NCI-H2029 (cell line): ENCODE data around the gene MCRS1.

ENCODE experiments used
- DNase-seq: peaks from one replicate; lab custom pipeline; 2025; lab: John Stamatoyannopoulos, UW

MCRS1 gene

DNA sequence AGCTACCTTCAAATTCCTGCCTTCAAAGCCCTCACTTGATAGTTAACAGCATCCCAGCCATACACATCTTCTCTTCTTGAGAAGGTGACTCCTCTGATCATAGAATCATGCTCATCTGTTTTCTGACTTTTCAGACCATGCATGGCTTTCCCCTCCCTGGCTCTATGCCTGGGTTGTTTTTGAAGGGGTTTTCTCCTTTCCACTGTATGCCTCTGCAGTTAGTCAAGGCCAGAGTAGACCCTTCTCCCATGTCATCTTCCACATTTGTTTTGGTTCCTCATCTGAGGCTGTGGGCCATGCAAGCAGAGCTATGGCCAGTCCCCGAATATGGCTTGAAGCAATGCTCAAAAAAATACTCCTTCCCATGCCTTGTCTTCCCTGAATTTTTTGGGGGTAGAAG is 14.3 kb upstream of the MCRS1 start:
- DNase-seq, result no peak

DNA sequence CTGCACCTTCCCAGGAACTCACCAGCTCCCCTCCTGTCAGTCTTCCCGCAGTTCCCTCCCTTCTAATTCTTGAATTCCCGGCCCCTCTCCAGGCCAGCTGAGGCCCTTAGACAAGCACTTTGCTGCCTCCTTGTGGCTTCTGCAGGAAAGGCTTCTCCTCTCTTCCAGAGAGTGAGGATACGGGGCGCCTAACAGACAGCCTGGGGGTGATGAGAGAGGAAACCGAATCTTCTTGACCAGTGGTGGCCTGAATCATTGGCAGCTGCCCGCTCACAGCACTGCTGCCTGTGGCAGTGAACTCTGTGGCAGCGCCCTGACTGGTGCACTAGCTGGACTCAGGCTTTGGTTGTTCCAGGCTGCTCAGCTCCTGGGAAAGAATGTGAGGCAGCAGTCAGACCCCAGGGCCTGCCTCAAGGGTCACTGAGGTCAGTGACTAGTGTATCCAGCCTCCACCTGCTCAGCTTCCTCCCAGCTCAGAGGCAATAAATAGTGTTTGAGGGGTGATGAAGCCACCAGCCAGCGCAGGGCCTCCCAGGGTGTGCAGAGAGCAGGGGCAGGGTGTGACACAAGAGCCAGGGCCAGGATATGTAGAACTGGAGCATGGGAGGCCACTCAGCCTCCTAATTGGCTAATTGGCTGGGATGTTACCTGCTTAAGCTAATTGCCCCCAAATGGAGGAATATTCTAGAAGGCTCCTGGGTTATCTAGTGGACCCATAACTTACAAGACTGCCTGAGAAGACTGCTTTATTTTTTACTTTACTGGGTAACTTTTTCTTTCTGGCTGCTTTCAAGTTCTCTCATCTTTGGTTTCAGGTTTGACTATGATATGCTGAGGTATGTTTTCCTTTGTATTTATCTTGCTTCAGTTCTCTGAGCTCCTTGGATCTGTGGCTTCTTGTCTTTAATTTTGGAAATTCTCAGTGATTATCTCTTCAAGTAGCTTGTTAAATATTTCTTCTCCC is 12.9 kb upstream of the MCRS1 start:
- DNase-seq, result peak; percentile 31

DNA sequence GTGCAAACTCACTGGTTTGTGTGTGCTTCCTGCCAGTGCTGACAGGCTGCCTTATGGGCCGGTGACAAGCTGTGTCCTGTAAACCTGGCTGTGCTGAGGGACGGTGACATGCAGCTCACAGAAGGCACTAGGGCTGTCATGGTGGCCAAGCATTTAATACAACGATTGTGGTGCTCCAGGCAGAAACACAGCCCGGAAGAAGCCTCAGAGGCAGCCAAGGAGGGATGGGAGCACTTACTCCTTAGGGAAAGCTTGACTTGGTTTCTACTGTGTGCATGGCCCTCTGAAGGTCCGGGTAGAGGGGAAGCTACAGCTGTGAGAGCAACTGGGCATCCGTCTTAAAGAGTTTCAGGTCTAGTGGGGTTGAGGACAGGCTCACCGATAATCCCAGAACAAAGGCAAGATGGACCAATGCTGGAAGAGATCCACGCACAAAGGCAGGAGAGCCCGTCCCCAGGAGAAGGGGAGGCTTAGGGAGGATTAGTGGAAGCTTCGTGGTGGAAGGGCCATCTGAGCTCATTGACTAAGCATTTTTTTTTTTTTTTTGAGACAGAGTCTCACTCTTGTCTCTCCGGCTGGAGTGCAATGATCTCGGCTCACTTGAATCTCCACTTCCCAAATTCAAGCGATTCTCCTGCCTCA is 10.7 kb upstream of the MCRS1 start:
- DNase-seq, result no peak

DNA sequence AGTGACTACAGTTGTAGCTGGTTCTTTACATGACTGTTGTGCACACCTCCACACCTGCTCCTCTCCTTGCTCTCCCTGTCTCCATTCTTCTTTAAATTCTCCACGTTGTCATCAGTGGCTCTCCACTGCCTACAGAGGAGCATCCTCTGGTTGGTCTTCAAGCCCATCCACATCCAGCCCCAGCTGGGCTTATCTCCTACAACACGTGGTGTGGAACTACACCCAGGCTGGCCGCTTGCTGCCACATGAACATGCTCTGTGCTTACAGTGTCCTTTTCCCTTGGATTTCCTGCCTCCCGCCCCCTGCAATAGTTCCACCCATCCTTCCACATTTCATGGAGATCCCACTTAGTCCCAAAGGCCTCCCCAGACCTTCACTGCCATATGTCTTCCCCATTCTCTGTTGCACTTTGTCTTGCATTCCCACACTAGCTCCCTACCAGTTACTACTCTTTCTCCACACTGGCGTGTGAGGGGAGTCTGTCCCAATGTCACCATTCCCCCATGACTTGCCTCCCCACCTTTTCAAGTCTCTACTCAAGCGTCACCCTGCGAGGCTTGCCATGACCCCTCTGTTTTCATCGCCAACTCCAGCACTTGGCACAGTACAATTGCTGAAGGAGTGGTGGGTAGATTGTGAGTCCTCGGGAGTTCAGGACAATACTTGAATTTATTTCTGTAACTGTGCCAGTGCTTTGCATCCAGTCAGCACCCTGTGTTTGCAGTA is 9.8 kb upstream of the MCRS1 start:
- no peak for DNase-seq

DNA sequence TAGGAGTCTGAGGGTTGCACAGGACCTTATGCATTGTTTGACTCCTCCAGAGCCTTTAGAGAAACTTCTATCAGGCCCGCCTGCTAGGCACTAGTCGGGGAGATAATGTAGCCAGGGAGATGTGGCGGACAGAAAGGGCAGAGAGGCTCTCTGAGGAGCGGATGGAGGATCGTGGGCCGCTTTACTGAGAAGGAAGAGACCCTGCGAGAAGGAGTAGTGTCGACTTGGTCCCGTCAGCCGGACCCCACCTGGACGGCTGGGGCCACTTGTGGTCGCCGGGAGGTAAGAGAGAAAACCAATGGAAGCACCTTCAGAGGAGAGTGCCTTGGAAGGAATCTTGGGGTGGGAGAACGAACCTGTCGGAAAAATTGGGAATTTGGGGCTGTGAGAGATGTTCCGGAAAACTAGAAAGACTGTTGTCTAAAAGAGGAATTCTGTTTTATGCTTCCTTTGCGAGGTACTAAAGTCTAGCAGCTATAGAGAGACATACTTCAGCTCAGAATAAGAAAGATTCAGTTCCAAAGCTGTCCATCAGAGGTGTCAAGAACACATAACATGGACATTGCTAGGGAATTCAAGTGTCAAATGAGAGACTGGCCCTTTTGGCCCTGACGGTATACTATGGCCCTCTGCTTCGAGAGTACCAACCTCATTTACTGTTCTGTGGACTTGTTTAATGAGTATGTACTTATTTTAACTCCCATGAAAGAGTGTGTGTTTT is 660 bp upstream of the MCRS1 start:
- DNase-seq, result no peak

DNA sequence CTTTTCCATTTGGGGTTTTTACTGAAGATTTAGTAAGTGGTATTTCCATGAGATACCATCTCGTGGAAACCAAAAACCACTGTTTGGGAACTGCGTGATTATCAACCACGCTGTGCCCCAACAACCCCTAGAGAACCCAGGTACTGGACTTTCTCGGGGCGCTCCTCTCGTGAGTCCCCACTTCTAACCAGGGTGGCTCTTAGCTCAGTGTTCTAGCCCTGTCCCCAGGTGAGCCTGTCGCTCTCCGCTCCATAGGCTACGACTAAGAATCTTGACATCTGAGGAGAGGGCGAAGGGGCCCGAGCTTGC is 686 bp downstream of the MCRS1 start:
- no peak for DNase-seq

DNA sequence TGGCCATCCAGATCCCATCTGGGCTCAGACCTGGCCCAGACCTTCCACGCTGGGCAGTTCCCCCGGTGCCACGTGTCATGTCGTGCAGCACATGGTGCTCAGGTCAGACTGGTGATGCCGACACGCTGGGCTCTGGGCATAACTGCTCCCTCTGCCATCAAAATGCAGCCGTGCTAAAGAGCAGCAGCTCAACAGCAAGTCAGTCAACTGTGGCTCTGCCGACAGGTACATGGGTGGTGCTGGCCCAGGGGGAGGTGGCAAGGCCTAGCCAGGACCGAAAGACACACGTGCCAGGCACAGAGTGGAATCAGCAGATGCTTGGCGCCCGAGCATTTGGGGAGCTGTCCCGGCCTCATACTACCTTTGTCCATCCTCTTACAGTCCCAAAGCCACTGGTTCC is 1.6 kb downstream of the MCRS1 start:
- no peak for DNase-seq

DNA sequence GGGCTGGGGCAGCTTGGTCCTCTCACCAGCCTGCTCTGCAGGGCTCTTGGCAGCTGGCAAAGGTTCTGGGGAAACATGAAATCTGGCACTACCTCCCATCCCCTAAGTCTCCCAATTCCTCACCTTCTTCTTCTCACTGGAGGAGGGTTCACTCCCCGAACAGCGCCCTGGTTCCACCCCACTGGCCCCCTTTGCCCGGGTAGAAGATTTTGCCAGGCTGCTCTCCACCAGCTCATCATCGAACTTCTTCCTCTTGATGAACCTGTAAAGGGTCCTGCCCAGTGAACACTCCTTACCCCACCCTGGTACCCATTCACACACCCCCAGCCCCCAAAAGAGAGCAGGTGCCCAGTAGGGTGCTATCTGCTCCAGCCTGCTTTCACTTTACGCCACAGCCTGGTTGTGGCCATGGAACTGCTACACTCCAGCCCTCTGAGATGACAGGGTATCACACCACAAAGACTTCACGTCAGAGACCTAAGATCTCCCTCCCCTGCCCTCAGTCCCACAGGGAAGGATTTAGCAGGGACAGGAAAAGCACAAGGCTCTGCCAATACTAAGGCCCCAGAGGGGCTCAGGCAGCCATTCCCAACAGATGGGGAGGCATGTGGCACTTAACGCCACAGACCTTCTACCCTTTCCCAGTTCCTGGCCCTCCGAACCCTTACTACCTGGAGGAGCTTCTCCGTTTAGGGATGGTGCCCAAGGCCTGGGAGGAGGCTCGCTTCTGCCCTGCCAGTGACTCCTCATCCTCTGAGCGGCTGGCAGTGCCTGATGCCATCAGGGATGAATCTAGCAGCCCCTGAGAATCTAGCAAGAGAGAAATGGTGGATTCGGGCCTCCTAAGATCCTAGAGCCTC is 2.3 kb downstream of the MCRS1 start:
- DNase-seq, result no peak

DNA sequence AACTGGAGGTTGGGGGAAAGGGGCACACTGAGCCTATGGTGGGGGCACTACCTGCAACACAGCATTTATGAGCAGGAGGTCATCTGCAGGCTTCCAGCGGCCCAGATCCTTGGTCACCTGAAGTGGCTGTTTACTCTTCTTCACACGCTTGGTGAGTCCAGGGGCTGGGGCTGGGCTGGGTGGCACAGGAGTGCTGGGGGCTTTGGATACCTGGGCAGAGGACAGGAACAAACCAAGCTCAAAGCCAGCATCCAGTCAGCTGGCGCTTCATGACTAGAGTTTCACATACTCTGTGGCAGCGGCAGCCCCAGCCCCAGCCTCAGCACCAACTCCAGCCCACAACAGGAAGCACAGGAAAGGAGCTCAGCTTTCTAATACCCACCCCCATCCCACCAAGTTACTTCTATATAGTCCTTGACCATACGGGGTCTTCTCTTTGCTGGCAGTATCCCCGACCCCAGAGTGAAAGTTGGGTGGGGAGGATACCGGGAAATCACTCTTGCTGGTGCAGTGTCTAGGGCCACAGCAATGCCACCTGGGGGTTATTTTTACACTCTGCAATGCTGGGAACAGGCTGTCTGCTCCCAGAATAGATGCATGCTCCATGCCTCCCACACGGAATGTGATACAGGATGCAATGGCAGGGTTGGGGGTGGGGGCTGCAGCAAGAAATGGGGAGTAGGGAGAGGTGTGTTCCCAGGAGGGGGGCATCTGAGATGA is 3.1 kb downstream of the MCRS1 start:
- DNase-seq, result no peak

DNA sequence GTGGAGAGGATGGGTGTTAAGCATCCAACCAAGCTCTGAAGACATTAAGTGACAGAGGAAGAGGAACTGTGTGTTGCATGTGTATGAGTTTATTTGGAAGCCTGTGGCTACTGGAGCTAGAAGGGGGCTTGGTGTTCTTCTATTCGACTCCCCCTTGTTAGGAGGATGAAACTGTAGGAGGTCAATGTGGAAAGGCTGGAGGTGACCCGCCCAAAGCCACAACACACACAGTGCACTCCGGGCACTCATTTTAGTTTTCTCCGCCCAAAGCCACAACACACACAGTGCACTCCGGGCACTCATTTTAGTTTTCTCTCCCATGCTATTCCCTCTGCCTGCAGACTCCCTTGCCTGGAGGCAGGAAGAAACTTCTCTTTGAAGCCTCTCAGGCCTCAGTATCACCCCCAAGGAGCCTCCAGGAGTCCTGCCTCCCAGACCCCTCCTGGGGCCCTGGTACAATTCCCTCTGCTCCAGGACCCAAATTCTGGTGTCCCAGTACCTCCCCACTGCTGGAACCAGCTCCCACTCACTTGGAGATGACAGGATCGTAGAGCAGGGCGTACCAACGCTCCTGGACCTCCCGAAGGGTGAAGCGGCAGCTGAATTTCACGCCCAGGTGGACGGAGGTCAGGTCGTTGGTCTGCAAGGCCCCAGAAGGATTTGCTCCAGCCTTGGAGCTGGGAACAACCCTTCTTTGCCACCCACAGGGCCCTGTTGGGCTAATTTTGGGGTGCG is 3.8 kb downstream of the MCRS1 start:
- no peak for DNase-seq

DNA sequence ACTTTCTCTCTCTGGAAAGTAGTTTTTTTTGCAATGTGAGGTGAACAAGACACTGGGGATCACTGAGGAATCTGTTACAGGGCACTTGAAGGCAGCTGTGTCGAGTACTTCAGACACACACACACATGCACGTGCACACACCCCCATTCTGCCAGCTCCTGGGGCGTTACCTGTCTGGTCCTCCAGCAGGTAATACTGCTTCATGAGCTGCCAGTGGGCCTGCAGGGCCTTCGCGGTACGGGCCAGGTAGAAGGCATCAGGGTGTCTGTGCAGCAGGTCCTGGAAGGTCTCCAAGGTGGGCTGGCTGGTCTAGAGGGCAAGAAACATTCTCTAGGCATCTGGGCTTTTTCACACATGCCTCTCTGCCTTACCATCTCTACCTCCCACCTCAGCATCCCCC is 5.1 kb downstream of the MCRS1 start:
- DNase-seq, result no peak

DNA sequence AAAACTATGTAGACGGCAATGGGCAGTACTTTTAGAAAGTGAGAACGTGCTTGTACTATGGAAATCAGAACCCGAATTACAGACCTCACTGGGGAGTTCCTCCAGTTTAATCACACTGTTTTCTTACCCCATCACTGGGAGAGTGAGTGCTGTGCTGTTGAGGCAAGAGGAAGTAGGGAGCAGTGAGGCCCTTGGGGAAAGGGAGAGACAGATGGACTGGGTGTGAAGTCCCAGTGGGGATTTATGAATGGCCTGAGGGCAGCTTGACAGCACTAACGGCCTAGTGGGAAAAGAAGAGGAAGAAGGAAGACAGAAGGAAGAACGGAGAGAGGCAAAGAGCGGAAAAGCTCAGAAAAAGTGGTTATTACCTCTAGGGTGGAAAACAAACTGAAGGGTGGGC is 5.7 kb downstream of the MCRS1 start:
- no peak for DNase-seq

DNA sequence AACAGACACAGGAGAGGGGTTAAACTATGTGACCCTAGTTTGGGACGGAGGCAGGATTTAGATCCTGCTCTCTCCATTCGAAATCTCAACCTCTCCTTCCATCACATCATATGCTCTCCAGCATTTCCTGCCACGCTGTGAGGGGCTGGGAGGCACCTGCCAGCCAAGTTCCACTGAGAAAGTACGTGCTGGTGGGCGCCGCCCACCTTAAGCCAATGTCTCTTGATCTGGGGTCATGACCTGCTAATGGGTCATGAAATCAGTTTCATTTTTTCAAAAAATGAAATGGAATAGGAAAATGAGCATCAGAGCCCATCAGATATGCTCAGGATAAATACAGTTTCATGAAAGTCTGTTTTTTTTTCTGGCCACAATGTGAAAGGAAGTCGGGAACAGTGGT is 7.2 kb downstream of the MCRS1 start:
- no peak for DNase-seq

DNA sequence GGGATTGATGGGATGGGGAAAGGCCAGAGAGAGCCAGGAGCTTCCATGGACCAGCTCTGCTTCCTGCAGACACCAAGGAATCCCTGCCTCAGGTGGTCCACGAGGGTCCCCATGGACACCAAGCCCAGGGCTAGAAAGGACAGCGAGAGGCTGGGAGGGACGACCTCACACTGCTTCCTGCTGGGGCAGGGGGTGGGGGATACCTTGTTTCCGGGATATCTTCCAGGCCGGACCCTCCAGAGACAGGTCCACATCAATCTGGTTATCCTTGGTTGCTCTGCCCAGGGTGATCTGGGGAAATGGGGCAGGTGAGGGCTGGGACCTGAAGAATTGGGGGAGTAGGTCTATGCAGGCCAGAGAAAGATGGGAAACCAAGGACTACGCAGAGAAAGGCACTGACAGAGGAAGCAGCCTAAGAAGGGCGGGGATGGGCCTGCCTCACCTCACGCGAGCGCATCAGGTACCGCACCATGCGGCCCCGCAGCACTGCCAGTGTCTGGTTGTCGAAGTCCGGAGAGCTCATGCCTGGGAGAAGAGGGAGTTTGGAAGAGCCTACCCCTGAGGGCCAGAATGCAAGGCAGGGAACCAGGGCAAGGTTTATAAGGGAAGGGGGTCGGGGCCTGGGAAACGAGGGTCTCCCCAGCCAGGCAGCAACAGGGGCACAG is 8.8 kb downstream of the MCRS1 start:
- DNase-seq, result no peak

DNA sequence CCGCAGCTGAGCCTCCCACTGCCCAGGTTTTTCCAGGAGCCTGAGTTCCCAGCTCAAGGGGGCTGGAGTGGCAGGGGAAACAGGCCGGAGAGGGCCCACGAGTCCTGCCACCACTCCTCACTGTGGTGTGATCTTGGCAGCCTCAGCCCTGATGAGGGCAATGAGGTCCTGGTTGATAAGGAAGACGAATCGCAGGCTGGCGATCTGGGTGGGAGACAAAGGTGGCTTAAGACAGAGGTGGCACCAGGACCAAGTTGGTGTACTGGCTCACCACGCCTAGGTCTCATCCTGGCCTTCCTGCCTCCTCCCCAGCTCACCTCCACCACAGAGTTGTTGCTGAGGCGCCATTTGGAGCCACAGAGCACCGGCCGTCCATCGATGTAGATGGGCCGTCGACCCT is 9.4 kb downstream of the MCRS1 start:
- DNase-seq, result no peak

DNA sequence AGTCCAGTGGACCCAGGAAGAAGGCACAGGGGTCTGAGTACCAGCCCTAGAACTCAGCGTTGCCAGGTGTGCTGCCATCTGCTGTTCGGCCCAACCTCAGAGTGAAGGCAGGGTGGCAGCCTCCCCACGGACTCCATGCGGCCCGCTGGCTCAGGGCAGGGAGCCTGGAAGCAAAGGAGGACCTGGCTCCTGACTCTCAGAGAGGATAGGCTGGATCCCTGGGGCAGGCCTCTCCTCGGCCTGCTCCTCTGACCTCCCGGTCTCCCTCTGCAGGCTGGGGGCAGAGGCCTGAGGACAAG is 10.1 kb downstream of the MCRS1 start:
- DNase-seq, result no peak

DNA sequence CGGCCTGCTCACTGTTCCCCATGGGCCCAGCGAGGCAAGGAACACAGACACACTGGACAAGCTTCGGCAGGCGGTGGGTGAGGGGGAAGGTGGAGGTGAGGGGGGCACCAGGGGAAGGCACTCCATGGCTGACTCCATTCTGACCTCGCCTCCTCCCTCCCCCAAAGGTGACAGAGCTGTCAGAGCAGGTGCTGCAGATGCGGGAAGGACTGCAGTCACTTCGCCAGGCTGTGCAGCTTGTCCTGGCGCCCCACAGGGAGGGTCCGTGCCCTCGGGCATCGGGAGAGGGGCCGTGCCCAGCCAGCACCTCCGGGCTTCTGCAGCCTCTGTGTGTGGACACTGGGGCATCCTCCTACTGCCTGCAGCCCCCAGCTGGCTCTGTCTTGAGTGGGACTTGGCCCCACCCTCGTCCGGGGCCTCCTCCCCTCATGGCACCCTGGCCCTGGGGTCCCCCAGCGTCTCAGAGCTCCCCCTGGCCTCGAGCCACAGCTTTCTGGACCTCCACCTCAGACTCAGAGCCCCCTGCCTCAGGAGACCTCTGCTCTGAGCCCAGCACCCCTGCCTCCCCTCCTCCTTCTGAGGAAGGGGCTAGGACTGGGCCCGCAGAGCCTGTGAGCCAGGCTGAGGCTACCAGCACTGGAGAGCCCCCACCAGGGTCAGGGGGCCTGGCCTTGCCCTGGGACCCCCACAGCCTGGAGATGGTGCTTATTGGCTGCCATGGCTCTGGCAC is 10.6 kb downstream of the MCRS1 start:
- no peak for DNase-seq

DNA sequence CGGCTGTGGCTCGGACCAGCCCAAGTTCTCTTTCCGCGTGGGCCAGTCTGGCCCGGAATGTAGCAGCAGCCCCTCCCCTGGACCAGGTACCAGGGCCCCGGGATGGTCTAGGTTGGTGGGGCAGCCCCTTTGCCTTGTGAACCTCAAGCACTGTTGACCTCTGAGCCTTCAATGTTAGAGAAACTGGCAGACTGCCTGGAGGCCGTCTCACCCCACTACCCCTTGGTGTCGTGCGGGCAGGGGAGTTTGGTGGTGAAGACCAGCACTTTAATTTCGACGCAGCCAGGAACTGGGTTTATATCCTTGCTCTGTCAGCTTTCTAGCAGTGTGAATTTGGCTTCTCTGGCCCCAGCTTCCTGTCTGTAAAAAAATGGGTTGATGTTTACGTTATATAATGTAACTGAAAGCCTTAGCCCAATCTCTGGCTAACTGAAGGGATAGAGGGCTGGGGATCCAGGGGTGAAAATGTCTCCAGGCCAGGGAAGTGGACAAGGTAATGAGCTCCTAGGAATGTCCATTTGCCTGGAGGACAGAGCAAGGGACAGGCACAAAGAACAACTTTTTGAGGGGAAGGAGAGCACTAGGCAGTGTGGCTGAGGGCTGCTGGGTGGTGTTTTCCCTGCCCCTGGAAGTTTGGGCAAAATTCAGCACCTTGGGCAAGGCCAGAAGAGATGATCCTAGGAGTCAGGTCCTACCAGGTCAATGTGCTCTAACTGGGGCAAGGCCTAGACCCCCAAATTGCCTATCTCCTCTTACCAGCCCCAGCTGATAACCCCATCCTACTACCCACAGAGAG is 11.4 kb downstream of the MCRS1 start:
- no peak for DNase-seq
